ENCODE data around the gene COG8. TPM values are rescaled to one million over a fixed set of nuclear protein-coding genes. Genes with fewer than 3 reads are reported as not detected.

Gene COG8
- total and polyA plus RNA-seq, 2 of the 8 experiments (the other 6 are each of a cell fraction or from before 2014, with no cell fraction given) = 49.1 to 55.6 TPM

DNA sequence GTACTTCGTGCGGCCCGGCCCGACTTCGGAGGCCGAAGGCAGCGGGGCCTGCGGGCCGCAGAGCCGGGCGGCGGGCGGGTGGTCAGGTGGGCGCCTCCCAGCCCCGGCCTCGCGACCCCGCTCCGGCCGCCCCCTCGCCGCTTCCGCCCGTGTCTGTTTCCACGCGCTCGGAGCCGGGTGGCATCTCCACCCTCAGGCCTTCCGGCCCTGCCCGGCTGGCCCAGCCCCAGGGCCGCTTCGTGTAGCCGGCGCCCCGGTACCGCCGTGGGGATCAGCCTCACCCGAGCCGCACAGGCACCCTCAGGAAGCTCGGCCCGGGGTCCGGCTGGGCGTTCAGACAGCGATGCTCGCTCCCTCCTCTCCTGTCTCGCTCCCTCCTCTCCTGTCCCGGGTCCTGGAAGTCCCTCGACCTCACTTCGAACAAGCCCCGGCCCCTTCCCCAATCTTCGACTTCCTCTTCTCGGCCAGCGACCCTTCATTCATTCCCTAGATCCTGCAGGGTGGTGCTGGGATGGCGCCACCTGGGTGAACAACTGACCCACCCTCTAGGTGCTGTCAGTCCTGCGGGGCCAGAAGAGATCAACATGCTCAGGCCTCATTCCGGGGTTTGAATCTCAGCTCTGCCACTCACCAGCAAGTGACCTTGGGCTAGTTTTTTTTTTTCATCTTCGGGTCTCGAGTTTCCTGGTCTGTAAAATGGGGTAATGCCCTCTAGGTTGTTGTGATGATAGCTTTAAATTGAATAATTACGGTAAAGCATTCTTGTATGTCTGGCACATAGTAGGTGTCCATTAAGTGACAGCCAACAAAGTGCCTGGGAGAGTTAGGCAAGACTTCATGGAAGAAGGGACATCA is 27.6 kb downstream of the COG8 start (continued):
- no peak for TF ChIP-seq KDM5A (IDR thresholded peaks at IDR 0.05; ENCODE audit: low read length)
- 0 out of 4 replicates have a peak, but pooled peaks of 1 of the 2 experiments have one; percentile 5 for TF ChIP-seq RAD21 (IDR thresholded peaks at IDR 0.05 in 1 of 2, conservative IDR thresholded peaks at IDR 0.05 in 1 of 2; ENCODE audit: low read depth in 2 of 2, low read length in 2 of 2)
- TF ChIP-seq TEAD4 (IDR thresholded peaks at IDR 0.05; ENCODE audit: low read depth, low read length) = no peak
- TF ChIP-seq CTCF (IDR thresholded peaks at IDR 0.05; ENCODE audit: control extremely low read depth in 1 of 3, insufficient read depth in 1 of 3, low read depth in 1 of 3, low read length in 3 of 3) = 0 out of 4 replicates have a peak, but pooled peaks of 1 of the 3 experiments have one; percentile 5
- TF ChIP-seq KDM4A (IDR thresholded peaks at IDR 0.05; ENCODE audit: low read depth, low read length, severe bottlenecking) = peak; percentile 90
